ENCODE results near the gene PCDH9.

GRCh38 chr13:66809485-66809884 lies 420.7 kb downstream of the PCDH9 start:
- TF ChIP-seq POLR2A (IDR thresholded peaks at IDR 0.05; ENCODE audit: extremely low read depth, insufficient read length) (no peak), CTCF (IDR thresholded peaks at IDR 0.05; ENCODE audit: low read depth, low read length) (no peak), MAX (IDR thresholded peaks at IDR 0.05; ENCODE audit: low read depth, low read length) (no peak)
